Medulla oblongata (tissue), 1 donor: Measurements from ENCODE around the gene CLECL1.
A peak's percentile ranks its signal among the peaks of the same experiment; 100 is the strongest.
"Not testable (repeated sequence)": the region's sequence is repeated elsewhere in the genome, so short reads cannot be mapped to it uniquely, and the experiment has no call there.

Experiments used
- DNase-seq: peaks from one replicate; pipeline ENCODE4 v3.0.0-alpha.2; 2015; ENCODE audit errors: extremely low spot score

The CLECL1 gene

DNA sequence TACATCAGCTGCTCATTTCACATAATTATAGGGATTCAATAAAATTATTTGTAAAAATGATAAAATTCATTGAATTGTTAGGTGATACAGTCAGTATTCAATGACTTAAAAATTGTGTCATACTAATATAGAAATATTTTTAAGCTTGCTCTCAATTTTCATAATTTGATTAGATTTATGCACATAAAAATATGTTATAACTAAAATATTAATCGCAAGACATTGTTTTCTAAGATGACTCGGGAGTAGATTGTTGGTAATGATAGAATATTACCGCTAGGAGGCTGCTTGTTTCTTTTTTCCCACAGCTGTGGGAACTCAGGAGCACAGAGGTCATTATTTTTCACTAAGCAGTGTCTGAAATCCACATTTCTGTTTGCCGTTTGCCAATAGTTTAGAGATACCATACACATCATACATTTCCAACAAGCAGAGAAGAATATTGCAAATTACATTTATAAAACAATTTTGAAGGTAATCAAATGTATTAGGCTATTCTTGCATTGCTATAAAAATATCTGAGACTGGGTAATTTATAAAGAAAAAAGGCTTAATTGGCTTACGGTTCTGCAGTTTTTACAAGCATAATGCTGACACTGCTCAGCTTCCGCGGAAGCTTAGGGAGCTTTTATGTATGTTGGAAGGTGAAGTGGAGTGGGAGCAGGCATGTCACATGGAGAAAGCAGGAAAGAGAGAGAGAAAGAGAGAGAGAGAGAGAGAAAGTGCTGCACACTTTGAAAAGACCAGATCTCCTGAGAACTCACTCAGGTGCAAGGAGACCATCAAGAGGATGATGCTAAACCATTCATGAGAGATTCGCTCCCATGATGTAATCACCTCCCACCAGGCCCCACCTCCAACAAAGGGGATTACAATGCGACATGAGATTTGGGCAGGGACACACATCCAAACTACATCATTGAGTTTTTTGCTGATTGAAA, 18.6 kb upstream of the CLECL1 start:
- DNase-seq: no peak

DNA sequence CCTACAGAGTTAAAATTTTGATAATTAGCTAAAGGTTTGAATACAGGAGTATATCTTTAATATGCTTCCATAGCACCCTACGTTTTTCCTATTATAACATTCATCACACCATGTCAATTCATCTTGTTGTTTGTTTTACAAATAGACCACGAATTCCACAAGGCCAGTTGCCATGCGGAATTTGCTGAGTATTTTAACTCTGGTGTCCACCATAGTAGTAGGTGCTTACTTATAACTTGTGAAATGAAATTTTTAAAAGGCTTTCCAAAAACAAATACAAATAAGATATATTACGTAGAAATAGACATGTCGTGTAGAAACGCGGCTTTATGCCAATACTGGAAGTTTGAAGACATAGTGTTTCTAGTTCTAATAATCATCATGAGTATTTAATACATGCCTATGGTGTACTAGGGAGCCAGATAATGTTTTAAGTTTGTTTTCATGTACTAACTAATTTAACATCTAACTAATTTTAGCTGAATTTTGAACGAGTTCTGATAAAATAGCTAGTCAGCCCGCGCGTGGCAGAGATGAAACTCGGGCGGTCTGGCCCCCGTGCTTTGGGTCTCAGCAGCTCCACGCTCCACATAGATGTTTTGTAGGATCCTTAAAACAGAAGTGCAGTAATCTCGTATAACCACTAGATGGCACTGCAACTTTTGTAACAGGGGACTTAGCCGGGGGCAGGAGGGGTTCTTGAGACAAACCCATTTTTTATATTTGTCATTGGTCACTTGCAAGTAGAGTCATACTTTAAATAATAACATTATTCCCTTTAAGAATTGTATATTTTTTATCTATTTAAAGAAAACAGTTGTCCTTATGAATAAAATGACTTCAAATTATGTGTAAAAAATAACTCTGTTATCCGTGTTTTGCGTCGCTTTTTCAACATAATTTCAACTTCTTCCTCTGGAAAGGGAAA, 17.6 kb upstream of the CLECL1 start:
- DNase-seq: peak; percentile 88

DNA sequence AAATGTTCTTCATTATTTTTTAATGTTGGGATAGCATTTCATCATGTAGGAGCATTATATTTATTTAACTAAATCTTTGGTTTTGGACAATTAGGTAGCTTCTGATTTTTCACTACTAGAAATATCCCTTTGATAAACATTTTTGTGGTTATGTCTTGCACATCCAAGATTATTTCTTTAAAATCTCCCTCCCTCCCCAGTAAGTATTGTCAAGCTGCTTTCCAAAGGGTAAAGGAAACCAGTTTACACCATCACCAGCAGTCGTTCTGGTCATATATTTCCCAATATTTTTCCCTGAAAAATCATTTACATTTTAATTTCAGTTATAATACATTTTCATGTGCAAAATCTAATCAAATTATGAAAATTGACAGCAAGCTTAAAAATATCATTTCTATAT, 16.7 kb upstream of the CLECL1 start:
- no peak for DNase-seq

DNA sequence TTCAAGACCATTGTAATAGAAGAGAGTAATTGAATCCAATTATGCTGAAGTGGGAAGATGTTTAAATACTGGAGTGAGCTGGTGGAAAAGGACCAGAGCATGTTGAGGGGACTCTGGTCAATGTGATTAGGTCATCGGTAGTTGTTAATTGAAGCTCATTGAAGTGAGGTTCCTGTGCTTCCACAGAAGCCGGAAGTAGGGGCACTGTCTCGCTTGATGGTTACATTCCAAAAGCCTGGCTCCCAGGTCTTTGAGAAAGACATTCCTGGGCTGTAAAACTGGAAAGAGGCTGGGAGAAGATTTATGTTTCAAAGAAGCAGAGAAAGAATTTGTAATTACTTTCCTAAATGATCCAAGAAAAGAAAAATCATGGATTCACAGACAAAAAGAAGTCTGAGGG, 12.3 kb upstream of the CLECL1 start:
- DNase-seq: no peak

DNA sequence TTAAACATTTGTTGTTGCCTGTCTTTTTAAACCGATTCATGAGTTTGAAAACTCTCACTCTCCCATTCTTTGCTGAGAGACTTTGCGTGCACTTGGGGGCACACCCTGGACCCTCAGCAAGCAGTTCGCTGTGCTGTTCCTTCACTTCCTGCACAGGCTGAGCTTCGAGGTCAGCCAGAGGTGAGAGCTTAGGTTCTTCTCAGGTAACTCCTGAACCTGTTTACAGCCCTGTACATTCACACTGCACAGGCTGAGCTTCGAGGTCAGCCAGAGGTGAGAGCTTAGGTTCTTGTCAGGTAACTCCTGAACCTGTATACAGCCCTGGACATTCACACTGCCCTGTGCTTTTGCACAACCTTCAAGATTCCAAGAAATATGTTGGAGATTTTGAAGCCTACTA, 9.8 kb upstream of the CLECL1 start:
- no peak for DNase-seq

DNA sequence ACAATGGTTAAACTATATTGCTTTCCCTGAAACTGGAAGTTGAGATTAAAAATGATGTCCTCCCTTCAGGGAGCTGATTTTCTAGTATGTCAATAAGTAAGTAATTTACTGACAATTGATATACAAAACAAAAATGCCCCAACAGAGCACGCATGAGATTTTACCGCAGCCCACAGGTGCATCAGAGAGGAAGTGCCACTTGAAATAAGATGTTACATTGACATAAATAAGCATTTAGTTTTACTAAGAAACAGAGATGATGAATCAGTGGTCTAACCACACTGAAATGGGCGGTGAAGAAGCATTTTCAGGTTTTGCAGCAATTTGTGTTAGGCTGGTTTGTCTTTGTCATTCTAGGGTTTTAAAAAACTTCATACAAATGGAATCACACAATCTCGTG, 8.8 kb upstream of the CLECL1 start:
- no peak for DNase-seq

DNA sequence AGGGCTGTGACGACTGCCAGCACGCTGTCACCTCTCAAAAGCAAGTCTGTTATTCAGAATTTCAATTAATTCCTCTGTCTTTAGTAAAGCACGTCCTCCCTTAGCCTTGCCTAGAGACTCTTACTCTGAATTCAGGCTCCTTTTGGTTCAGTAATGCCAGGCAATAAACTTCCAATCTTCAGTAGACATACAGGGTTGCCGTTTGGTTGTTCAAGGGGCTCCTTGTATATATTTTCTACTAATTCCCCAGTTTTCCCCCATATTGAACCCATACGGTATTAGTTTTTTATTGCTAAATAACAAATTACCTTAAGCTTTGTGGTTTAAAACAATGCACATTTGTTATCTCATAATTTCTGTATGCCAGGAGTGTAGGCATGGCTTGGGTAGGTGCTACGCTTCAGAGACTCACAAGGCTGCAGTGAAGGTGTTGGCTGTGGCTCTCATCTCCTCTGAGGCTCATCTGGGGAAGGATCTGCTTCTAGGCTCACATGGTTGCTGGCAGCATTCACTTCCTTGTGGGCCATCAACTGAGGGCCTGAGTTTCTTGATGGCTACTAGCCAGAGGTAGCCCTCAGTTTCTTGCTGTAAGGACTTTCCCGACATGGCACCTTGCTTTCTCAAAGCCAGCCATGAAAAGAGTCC, 7.3 kb upstream of the CLECL1 start:
- no peak for DNase-seq

DNA sequence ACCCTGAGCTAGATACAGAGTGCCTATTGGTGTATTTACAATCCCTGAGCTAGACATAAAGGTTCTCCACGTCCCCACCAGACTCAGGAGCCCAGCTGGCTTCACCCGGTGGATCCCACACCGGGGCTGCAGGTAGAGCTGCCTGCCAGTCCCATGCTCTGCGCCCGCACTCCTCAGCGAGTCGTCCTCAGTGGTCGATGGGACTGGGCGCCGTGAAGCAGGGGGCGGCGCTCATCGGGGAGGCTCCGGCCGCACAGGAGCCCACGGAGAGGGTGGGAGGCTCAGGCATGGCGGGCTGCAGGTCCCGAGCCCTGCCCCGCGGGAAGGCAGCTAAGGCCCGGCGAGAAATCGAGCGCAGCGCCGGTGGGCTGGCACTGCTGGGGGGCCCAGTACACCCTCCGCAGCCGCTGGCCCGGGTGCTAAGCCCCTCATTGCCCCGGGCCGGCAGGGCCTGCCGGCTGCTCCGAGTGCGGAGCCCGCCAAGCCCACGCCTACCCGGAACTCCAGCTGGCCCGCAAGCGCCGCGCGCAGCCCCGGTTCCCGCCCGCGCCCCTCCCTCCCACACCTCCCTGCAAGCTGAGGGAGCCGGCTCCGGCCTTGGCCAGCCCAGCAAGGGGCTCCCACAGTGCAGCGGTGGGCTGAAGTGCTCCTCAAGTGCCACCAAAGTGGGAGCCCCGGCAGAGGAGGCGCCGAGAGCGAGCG, 6.7 kb upstream of the CLECL1 start:
- not testable (repeated sequence) for DNase-seq

DNA sequence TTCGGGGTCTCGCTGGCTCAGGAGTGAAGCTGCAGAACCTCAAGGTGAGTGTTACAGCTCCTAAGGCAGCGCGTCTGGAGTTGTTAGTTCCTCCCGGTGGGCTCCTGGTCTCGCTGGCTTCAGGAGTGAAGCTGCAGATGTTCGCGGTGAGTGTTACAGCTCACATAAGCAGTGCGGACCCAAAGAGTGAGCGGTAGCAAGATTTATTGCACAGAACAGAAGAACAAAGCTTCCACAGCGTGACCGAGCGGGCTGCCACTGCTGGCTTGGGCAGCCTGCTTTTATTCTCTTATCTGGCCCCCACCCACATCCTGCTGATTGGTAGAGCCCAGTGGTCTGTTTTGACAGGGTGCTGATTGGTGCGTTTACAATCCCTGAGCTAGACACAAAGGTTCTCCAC, 6.0 kb upstream of the CLECL1 start:
- DNase-seq: not testable (repeated sequence)

DNA sequence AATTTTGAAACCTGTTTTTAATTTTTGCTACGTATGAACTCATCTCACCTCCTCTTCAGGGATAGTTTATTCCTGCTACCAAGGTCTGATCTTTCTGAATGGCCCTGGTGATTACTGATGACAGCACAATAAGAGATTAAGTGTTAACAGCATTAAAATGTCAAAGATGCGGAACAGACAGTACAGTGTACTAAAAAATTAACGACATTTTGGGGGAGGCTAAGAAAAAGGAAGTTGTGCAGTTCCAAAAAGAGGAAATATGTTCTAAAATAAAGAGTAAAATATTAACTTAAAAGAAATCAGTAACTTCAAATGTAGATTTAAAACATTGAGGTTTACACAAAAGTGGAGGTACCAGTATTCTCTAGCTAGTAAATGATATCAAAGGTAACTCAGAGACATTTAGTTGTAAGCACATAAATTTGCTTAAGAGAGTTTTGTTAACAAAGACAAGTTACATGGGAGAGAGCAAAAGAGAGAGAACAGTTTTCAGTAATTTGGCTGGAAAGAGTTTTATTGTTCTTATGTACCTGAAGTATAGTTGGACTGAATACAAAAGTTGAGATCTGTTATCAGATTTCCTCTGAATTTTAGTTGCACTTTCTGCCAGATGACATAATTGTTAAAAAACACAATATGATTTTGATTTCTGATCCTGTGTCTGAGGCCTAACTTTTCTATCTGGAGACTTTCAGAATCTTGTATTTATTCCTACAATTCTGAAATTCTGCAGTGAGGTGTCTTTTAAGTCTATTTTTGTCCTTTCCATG, 4.2 kb upstream of the CLECL1 start:
- no peak for DNase-seq

DNA sequence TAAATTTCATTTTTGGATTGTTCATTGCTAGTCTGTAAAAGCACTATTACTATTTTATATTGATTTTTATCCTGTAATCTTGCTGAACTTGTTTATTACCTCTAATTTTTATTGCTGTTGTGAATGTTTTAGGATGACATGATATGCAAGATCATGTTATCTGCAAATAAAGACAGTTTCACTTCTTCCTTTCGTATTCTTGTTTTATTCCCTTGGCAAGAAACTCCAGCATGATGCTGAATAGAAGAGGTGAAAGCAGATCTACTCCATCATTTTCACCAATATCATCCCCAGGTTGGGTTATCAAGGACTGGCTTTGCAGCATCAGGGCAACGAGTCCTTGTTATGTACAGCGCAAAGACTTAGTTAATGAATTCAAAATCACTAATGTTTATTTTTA, 2.7 kb upstream of the CLECL1 start:
- DNase-seq: peak; percentile 31

DNA sequence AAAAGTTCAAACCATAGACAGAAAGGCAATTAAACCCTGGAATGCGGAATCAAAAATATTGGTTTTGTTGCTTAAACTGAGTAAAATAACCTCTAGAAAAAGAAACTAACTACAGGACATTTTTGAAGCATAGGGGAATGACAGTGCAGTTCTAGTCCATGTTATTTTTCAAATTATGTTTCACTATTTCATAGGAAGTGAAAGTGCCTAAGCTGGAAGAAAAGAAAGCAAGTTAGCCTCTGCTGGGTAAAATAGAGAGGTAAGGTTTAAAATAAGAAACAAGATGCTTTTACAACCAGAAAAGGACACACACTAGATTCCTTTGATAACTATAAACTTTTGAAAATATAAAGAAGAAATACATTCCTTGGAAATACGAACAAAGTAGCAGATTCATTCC, 1.1 kb downstream of the CLECL1 start:
- no peak for DNase-seq

DNA sequence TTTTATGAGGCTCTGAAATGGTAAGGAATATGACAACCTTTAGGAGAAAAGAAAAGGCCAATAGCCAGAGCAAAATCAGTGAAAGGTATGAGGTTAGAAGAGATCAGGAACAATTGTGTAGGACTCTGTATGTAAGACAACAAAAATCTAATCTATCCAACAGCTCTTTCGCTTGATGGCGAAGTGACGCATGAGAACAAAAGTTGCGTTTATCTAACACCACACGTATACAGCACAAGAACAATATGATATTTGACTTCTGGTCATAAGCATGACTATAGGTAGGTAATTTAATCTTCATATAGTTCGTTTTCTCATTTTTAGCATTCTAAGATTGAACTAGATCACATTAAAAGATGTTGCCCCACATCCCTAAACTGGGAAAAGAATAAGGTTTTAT, 1.5 kb downstream of the CLECL1 start:
- no peak for DNase-seq

DNA sequence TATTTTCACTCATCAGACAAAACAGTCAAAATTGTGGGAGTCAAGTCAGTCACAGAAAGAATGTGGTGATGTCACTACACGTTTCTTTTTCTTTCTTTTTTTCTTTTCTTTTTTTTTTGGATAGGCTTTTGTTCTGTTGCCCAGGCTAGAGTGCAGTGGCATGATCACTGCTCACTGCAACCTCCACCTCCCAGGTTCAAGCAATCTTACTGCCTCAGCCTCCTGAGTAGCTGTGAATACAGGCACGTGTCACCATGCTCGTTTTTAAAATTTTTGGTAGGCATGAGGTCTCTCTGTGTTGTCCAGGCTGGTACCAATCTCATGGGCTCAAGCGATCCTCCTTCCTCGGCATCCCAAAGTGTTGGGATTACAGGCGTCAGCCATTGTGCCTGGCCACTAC, 2.3 kb downstream of the CLECL1 start:
- DNase-seq: no peak

DNA sequence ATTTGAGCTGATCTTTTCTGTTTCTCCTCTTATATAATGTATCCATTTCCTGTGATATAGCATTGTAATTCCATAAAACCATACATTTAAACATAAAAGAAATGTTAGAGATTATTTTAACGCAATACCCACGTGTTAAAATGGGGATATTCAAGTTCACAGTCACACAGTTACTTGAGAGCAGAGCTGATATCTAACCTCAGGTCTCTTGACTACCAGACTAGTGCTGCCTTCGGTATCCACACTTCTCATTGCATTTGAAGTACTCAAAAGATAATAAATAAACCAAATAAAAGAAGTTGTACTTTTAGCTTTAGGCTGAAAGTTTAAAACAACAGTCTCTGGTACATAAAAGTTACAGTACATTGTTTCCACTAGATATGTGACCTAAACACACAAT, 2.9 kb downstream of the CLECL1 start:
- DNase-seq: no peak

DNA sequence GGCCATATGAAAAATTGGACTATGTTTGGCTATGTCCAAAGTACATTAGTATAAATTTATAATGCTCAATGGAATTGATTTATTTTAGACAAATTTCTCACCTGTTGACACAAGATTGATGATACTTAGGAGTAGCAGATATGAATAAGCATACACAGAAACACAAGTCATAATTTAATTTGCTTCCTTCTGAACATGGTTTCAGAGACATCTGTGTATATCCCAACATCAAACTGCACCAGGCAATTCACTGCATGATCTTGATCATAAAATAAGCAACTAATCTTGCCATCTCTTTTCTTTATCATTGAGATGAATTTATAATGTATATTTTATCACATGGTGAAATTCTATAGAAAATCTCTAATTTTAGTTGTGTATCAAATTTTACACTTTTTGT, 3.8 kb downstream of the CLECL1 start:
- no peak for DNase-seq

DNA sequence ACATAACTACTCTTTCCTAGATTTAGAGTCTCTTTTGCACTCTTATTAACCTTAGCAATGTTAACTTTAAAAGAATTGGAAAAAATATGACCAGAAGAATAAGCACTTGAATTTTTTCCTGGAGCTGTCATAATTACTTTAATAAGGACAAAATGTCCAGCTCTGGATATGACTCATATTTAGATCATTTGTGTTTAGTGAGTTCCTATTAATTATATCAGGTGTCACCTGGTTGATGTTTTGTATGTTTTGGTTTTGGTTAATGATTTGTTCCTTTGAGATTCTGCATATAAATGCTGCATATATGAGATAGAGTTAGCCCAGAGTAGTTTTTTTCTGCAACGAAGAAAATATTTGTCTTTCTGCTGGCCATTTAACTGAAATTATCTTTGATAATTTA, 5.1 kb downstream of the CLECL1 start:
- DNase-seq: no peak

DNA sequence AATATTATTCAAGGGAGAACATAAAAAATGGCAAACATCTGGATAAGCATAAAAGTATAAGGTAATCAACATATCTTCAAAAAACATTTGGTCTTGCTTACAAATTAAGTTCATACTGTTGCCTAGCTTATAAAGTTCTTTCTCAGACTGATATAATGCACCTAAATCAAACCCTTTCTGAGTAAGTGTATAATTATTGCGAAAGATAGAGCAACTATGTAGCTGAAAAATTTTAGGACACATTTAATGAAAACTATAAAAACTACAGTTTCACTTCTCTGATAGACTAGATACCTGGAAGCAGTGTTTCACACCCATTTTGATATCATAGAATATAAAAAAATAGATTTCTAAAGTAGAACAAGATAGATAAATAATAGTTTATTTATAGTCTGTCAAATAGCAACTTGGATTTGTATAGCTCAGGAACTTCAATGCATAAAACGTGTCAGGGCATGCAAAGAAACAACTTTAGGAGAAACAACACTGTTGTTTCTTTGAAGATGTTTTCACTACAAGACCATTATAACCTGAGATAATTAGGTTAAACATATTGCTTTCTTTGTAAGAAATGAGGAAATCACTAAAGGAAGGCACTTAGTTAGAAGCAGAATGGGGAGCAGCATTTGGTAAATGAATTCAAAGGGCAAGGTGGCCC, 7.6 kb downstream of the CLECL1 start:
- no peak for DNase-seq

DNA sequence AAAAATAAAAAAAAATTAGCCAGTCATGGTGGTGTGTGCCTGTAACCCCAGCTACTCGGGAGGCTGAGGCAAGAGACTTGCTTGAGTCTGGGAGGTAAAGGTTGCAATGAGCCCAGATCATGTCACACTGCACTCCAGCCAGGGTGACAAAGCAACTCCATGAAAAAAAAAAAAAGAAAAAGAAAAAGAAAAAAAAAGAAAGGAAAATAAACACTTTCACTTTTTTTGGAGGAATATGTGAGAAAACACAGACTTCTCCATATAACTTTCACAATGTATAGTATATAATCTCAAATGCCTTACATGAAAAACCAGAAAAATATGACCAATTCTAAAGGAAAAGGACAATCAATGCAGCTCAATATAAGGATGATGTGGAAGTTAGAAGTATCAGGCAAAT, 8.9 kb downstream of the CLECL1 start:
- no peak for DNase-seq

DNA sequence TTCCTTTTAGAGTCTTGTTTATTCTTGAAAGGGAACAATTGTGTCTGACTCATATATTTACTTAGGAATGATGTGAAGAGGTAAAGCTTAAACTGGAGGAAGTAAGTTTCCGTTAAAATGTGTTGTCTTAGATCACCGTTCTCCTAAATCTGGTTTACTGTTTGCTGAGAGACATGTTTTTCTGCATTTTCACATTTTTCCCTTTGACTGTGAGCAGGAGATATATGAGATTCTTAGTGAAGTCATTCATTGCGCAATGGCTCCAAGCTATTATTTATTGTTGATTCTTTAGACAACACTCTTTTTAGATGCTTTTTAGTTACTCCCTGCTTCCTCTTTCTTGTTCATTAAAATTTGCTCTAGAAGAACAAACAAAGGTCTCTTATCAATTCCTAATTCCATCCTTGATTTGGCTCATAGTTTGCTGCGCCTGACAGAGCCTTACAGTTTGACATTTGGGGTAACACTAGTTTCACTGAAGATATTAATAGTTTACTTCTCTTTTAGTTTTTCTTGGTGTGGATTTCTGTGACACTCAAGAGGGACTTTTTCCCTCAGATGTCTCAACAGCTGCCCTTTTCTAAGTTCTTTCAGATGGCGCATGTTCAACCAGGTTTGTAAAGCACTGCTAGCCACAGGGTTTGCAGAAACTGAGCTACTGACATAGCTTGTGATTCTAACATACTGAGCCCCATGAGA, 11.4 kb downstream of the CLECL1 start:
- DNase-seq: peak; percentile 69
